GM12878 (cell line): ENCODE measurements around the gene HLA-F. TPM values are rescaled to one million over a fixed set of nuclear protein-coding genes. Genes with fewer than 3 reads are reported as not detected.

Source experiments
- ATAC-seq: fragments of 200-7000 bp; cut with Tn5 transposase; 3 replicates; pipeline ENCODE4 v1.9.1; 2020; ENCODE audit warnings: mild to moderate bottlenecking, moderate library complexity
- BruUV-seq: library from RNA; stranded (reverse); fragments of 400-500 nt; replicated peaks from 2 replicates; lab custom pipeline; 2021; lab: Mats Ljungman, UMichigan
- CTCF ChIA-PET: fragments of 300-600 bp; sonication (Branson Sonifier 250); formaldehyde crosslinking; extraction: SDS; loops from one replicate; lab custom pipeline; 2021; ENCODE audit warnings: inconsistent platforms; lab: Yijun Ruan, JAX
- POLR2A ChIA-PET: fragments of 350-600 bp; formaldehyde crosslinking; extraction: SDS; loops from one replicate; lab custom pipeline; 2021; ENCODE audit warnings: inconsistent platforms; lab: Charles Lee
- RAD21 ChIA-PET: fragments of 300-600 bp; sonication (Branson Sonifier 250); formaldehyde crosslinking; loops from one replicate; lab custom pipeline; 2023; ENCODE audit warnings: antibody characterized with exemption; ENCODE audit not compliant: unreplicated experiment; lab: Charles Lee
- SMC1A ChIA-PET: fragments of 300-600 bp; sonication (Branson Sonifier 250); formaldehyde crosslinking; loops from one replicate; lab custom pipeline; 2023; ENCODE audit not compliant: unreplicated experiment, uncharacterized antibody; lab: Charles Lee
- DNase-seq: peaks from one replicate; pipeline ENCODE4 v3.0.0-alpha.2; 2011; ENCODE audit warnings: low read depth, low spot score
- FAIRE-seq: peaks from 3 replicates; lab custom pipeline; 2011; peaks lifted over from hg19 to GRCh38; lab: Jason Lieb, UNC
- H2AFZ ChIP-seq: 2 replicates; pipeline ENCODE4 v1.6.0; 2011; ENCODE audit warnings: low read depth, low read length, control low read depth; ENCODE audit not compliant: control insufficient read depth
- H3K27ac ChIP-seq: 2 replicates; pipeline ENCODE4 v1.5.1; 2011; ENCODE audit warnings: control low read depth; ENCODE audit not compliant: control insufficient read depth, insufficient read depth
- H3K27me3 ChIP-seq, 2 experiments: replicated peaks in 1 of 2; 2 replicates each; pipeline versions ENCODE4 v1.6.0 to v1.6.1; 2011; ENCODE audit warnings: low read length in 1 of 2; ENCODE audit not compliant: control insufficient read depth in 2 of 2, insufficient read depth in 2 of 2
- H3K36me3 ChIP-seq, 2 experiments: 2 replicates each; pipeline ENCODE4 v1.5.1; 2011; ENCODE audit warnings: low read length in 1 of 2; ENCODE audit not compliant: control insufficient read depth in 2 of 2, insufficient read depth in 2 of 2
- H3K4me1 ChIP-seq: 2 replicates; pipeline ENCODE4 v1.6.1; 2011; ENCODE audit warnings: mild to moderate bottlenecking, low read length, moderate library complexity, mixed read lengths; ENCODE audit not compliant: control insufficient read depth, insufficient read depth
- H3K4me2 ChIP-seq: 2 replicates; pipeline ENCODE4 v1.6.0; 2011; ENCODE audit warnings: control low read depth; ENCODE audit not compliant: control insufficient read depth, insufficient read depth
- H3K4me3 ChIP-seq: fragments of 200-600 bp; sonication (generic); 2 replicates; pipeline ENCODE4 v1.5.1; 2016
- H3K79me2 ChIP-seq: 2 replicates; pipeline ENCODE4 v1.6.0; 2011; ENCODE audit warnings: low read length; ENCODE audit not compliant: control insufficient read depth, insufficient read depth
- H3K9ac ChIP-seq: 2 replicates; pipeline ENCODE4 v1.8.0; 2011; ENCODE audit warnings: low read length, control low read depth, mixed read lengths; ENCODE audit not compliant: control insufficient read depth, insufficient read depth
- H3K9me3 ChIP-seq: replicated peaks from 3 replicates; pipeline ENCODE4 v1.5.1; 2011; ENCODE audit warnings: mild to moderate bottlenecking, low read length; ENCODE audit not compliant: control insufficient read depth, insufficient read depth
- H4K20me1 ChIP-seq: 2 replicates; pipeline ENCODE4 v1.6.0; 2011; ENCODE audit not compliant: control insufficient read depth, insufficient read depth
- CEBPB ChIP-seq, 2 experiments: fragments of 150-350 bp in 1 of 2; IDR thresholded peaks; 2 replicates each; pipeline ENCODE4 v1.6.1; 2012 to 2014; ENCODE audit warnings: low read depth in 2 of 2, low read length in 2 of 2, borderline replicate concordance in 1 of 2, inconsistent platforms in 1 of 2
- SIX5 ChIP-seq: IDR thresholded peaks from 2 replicates; pipeline ENCODE4 v1.6.1; 2011; ENCODE audit warnings: mild to moderate bottlenecking, low read depth, low read length, moderate library complexity; ENCODE audit not compliant: severe bottlenecking
- ZNF687 ChIP-seq: fragments of 450-650 bp; IDR thresholded peaks from 2 replicates; pipeline ENCODE4 v1.6.1; 2017; ENCODE audit warnings: mild to moderate bottlenecking, moderate library complexity
- WGBS: methylation state at CpG from one replicate; pipeline ENCODE4 v1.1.6; 2016; ENCODE audit warnings: low lambda C conversion rate; ENCODE audit not compliant: insufficient replicate concordance, insufficient coverage; ENCODE audit errors: missing lambda C conversion rate; 5-methylcytosine and 5-hydroxymethylcytosine counted together
- in situ Hi-C: fragments of 300-500 bp; cut with MboI; formaldehyde crosslinking; loops from 9 replicates; pipeline ENCODE4 v1.14.3; 2018; ENCODE audit warnings: mixed read lengths
- intact Hi-C: fragments of 100-400 bp; cut with micrococcal nuclease; formaldehyde crosslinking; loops from one replicate; pipeline ENCODE4 v1.14.2; 2022; ENCODE audit not compliant: unreplicated experiment
- polyA plus RNA-seq, 11 experiments: library from polyadenylated mRNA; depleted of rRNA in 4 of 11; unstranded in 6 of 11; stranded (reverse) in 5 of 11; fragments of >200 nt; fragmentation: Nextera tagmentation in 4 of 11; fragmentation: Illumina TruSeq in 1 of 11; extraction: Ambion mirVana in 4 of 11; extraction: Trizol in 1 of 11; gene quantifications; 1 replicate in 1 of 11; 2 replicates in 10 of 11; pipeline versions ENCODE4 v1.2.1 to v1.2.3, GENCODE V29; 2011 to 2016; ENCODE audit warnings: inconsistent platforms in 2 of 11, missing spikeins in 2 of 11, low read depth in 1 of 11
- total RNA-seq, 4 experiments: library from RNA; depleted of rRNA in 3 of 4; stranded (reverse); fragments of >200 nt in 3 of 4; fragmentation: Illumina TruSeq in 1 of 4; extraction: Trizol in 1 of 4; gene quantifications; 2 replicates each; pipeline versions ENCODE4 v1.2.1 to v1.2.3, GENCODE V29; 2013 to 2021

Gene HLA-F
- total and polyA plus RNA-seq, 10 of the 15 experiments (the other 5 are each of a cell fraction or from before 2014, with no cell fraction given), result 30.1 to 342 (median 145) TPM

GRCh38 chr6:29739136-29739881, 16.1 kb downstream of the HLA-F start:
- in situ Hi-C loops, result no loop called here
- ChIA-PET SMC1A (interaction anchor here (1.3 to 4.0 kb wide), 5 partner anchors 10 to 96 kb away, joined by 4 to 24 read pairs (median 17); no protein-coding TSS in a partner anchor), POLR2A (no interaction called here), RAD21 (interaction anchor here (1.1 to 2.1 kb wide), 3 partner anchors 12 to 95 kb away, joined by 3 to 15 read pairs (median 10); no protein-coding TSS in a partner anchor), CTCF (interaction anchor here (0.9 to 6.6 kb wide), 12 partner anchors 11 to 105 kb away, joined by 3 to 117 read pairs (median 10); no protein-coding TSS in a partner anchor)
- FAIRE-seq (no peak), DNase-seq (no peak), ATAC-seq (no peak)
- Histone ChIP-seq H3K4me3 (no peak overlapping the region), H3K9ac (no peak overlapping the region), H4K20me1 (no peaks in the 10 kb centered on the region), H3K9me3 (no peaks in the 10 kb centered on the region; the same call in 2 of the 3 replicates), H3K79me2 (no peaks in the 10 kb centered on the region), H3K27me3 (no peaks in the 10 kb centered on the region), H3K36me3 (no peaks in the 10 kb centered on the region; a peak in 1 of 4 replicates), H2AFZ (no peak overlapping the region), H3K4me1 (no peaks in the 10 kb centered on the region), H3K4me2 (no peak overlapping the region), H3K27ac (no peak overlapping the region)
- 85% methylated on average over 4 of the region's 4 CpGs for WGBS
- TSS peak; percentile 27 for BruUV-seq
- TF ChIP-seq CEBPB (IDR thresholded peaks at IDR 0.05; ENCODE audit: borderline replicate concordance in 1 of 2, low read depth in 2 of 2, low read length in 2 of 2) (no peak), ZNF687 (no peak), SIX5 (no peak)
- intact Hi-C loops, result no loop called here
